ENCODE results near the gene SIGLEC9. TPM values are rescaled to one million over a fixed set of nuclear protein-coding genes. Genes with fewer than 3 reads are reported as not detected.

SIGLEC9 gene
- total RNA-seq, 4 donors from 2014 or later = 0.62 to 9.2 (median 4.0) TPM

- no peak for TF ChIP-seq CTCF (IDR thresholded peaks at IDR 0.05)
- TF ChIP-seq EP300 (IDR thresholded peaks at IDR 0.05) = no peak
- no peak for TF ChIP-seq POLR2AphosphoS5 (IDR thresholded peaks at IDR 0.05)
- no peak for TF ChIP-seq POLR2A (IDR thresholded peaks at IDR 0.05)
- Histone ChIP-seq H3K27ac (peak overlapping the region in 2 of 4 donors; percentile 29 to 62), H3K27me3 (peaks cover 47% of the 10 kb centered on the region), H3K9me3 (no peaks in the 10 kb centered on the region), H3K4me1 (no peaks in the 10 kb centered on the region), H3K4me3 (no peak overlapping the region), H3K36me3 (no peaks in the 10 kb centered on the region)
- ATAC-seq = no peak
- 83% methylated on average over 2 of the region's 9 CpGs; no CpG with 5 or more reads in 1 of the 2 donors for WGBS, 2 donors (ENCODE audit: low coverage in 1 of 2)
These were observed 490 bp upstream of the SIGLEC9 start for GRCh38 chr19:51124216-51124615.

GRCh38 chr19:51125421-51126075 lies 842 bp downstream of the SIGLEC9 start:
- Histone ChIP-seq H3K4me3 (peak overlapping the region in 1 of 2 donors; percentile 30), H3K36me3 (no peaks in the 10 kb centered on the region), H3K27ac (peak overlapping the region in 3 of 4 donors; percentile 7 to 62 (median 54)), H3K27me3 (peaks cover 58% of the 10 kb centered on the region), H3K9me3 (no peaks in the 10 kb centered on the region), H3K4me1 (no peaks in the 10 kb centered on the region)
- WGBS, 2 donors (ENCODE audit: low coverage in 1 of 2) = 80% methylated on average over 2 of the region's 16 CpGs; no CpG with 5 or more reads in 1 of the 2 donors
- ATAC-seq = no peak
- TF ChIP-seq CTCF (IDR thresholded peaks at IDR 0.05) = no peak
- TF ChIP-seq EP300 (IDR thresholded peaks at IDR 0.05) = no peak
- TF ChIP-seq POLR2A (IDR thresholded peaks at IDR 0.05) = no peak
- no peak for TF ChIP-seq POLR2AphosphoS5 (IDR thresholded peaks at IDR 0.05)

GRCh38 chr19:51127032-51127431 lies 2.3 kb downstream of the SIGLEC9 start:
- TF ChIP-seq POLR2A (IDR thresholded peaks at IDR 0.05) (no peak), CTCF (IDR thresholded peaks at IDR 0.05) (no peak), EP300 (IDR thresholded peaks at IDR 0.05) (no peak), POLR2AphosphoS5 (IDR thresholded peaks at IDR 0.05) (no peak)
- Histone ChIP-seq H3K27me3 (peaks cover 73% of the 10 kb centered on the region), H3K27ac (peak overlapping the region in 1 of 4 donors; percentile 6), H3K36me3 (no peaks in the 10 kb centered on the region), H3K4me1 (no peaks in the 10 kb centered on the region), H3K4me3 (peak overlapping the region in 1 of 2 donors; percentile 30), H3K9me3 (no peaks in the 10 kb centered on the region)
- 50 to 70% methylated on average over 2 of the region's 6 CpGs for WGBS, 2 donors (ENCODE audit: low coverage in 1 of 2)
- no peak for ATAC-seq

- TF ChIP-seq EP300 (IDR thresholded peaks at IDR 0.05) (no peak), POLR2AphosphoS5 (IDR thresholded peaks at IDR 0.05) (no peak), POLR2A (IDR thresholded peaks at IDR 0.05) (peak in 1 of 2 donors; percentile 14), CTCF (IDR thresholded peaks at IDR 0.05) (no peak)
- H3K4me1 ChIP-seq = no peaks in the 10 kb centered on the region
- H3K9me3 ChIP-seq = no peaks in the 10 kb centered on the region
- WGBS, 2 donors (ENCODE audit: low coverage in 1 of 2) = 56 to 75% methylated on average over 4 of the region's 4 CpGs
- ATAC-seq = peak; percentile 35
- H3K27ac ChIP-seq = peak overlapping the region in 1 of 4 donors; percentile 35
- no peak overlapping the region for H3K4me3 ChIP-seq
- H3K36me3 ChIP-seq = no peaks in the 10 kb centered on the region
- H3K27me3 ChIP-seq = peaks cover 71% of the 10 kb centered on the region
These were observed 3.0 kb downstream of the SIGLEC9 start for GRCh38 chr19:51127755-51128154.

- Histone ChIP-seq H3K27me3 (peaks cover 66% of the 10 kb centered on the region), H3K36me3 (no peaks in the 10 kb centered on the region), H3K27ac (peak overlapping the region in 2 of 4 donors; percentile 4 to 35), H3K4me1 (no peaks in the 10 kb centered on the region), H3K4me3 (no peak overlapping the region), H3K9me3 (no peaks in the 10 kb centered on the region)
- TF ChIP-seq EP300 (IDR thresholded peaks at IDR 0.05) = no peak
- TF ChIP-seq POLR2A (IDR thresholded peaks at IDR 0.05) = no peak
- TF ChIP-seq CTCF (IDR thresholded peaks at IDR 0.05) = no peak
- no peak for TF ChIP-seq POLR2AphosphoS5 (IDR thresholded peaks at IDR 0.05)
- 67 to 83% methylated on average over 1 to 7 of the region's 7 CpGs for WGBS, 2 donors (ENCODE audit: low coverage in 1 of 2)
- ATAC-seq = no peak
These were observed 3.5 kb downstream of the SIGLEC9 start for GRCh38 chr19:51128227-51128626.

Data from gastroesophageal sphincter (tissue), 4 donors.